OCI-LY3 (cell line): ENCODE data around the gene FOS.

Source experiments
- H2AFZ ChIP-seq: fragments of 200-600, 300-600 bp; shearing (Covaris generic); 2 replicates; pipeline ENCODE4 v1.6.0; 2014; ENCODE audit warnings: antibody characterized with exemption, low read depth, low read length
- H3K27ac ChIP-seq: fragments of 200-600, 300-600 bp; sonication (generic); 2 replicates; pipeline ENCODE4 v1.5.1; 2014; ENCODE audit warnings: mild to moderate bottlenecking, low read length, moderate library complexity, mixed read lengths
- H3K27me3 ChIP-seq: fragments of 200-600, 300-600 bp; sonication (generic); 2 replicates; pipeline ENCODE4 v1.6.1; 2014; ENCODE audit warnings: low read depth, low read length, mixed read lengths
- H3K36me3 ChIP-seq: fragments of 200-600, 300-600 bp; sonication (generic); replicated peaks from 2 replicates; pipeline ENCODE3; 2014; ENCODE audit warnings: low read depth, low read length, mixed read lengths
- H3K4me1 ChIP-seq: fragments of 300-600, 200-600 bp; sonication (generic); 2 replicates; pipeline ENCODE4 v1.6.1; 2014; ENCODE audit warnings: low read length, mixed read lengths
- H3K4me2 ChIP-seq: fragments of 200-600, 300-600 bp; sonication (generic); 2 replicates; pipeline ENCODE4 v1.6.1; 2014; ENCODE audit warnings: low read length, mixed read lengths
- H3K4me3 ChIP-seq: fragments of 300-600, 200-600 bp; sonication (generic); 2 replicates; pipeline ENCODE4 v1.5.1; 2014; ENCODE audit warnings: antibody characterized with exemption, mild to moderate bottlenecking, low read length, moderate library complexity
- H3K79me2 ChIP-seq: fragments of 300-600, 200-600 bp; shearing (Covaris generic); 2 replicates; pipeline ENCODE4 v1.6.1; 2014; ENCODE audit warnings: mild to moderate bottlenecking, low read length, mixed read lengths
- H3K9ac ChIP-seq: fragments of 300-600, 200-600 bp; shearing (Covaris generic); 2 replicates; pipeline ENCODE4 v1.6.0; 2014; ENCODE audit warnings: mild to moderate bottlenecking, low read length, moderate library complexity
- H3K9me3 ChIP-seq: fragments of 200-600, 300-600 bp; shearing (Covaris generic); 2 replicates; pipeline ENCODE4 v1.6.1; 2014; ENCODE audit warnings: low read length, mixed read lengths; ENCODE audit not compliant: insufficient read depth
- H4K20me1 ChIP-seq: fragments of 200-600, 300-600 bp; sonication (generic); 2 replicates; pipeline ENCODE4 v1.6.1; 2016; ENCODE audit warnings: low read length, mixed read lengths; ENCODE audit not compliant: insufficient read depth
- EZH2phosphoT487 ChIP-seq: fragments of 200-600 bp; shearing (Covaris generic); IDR thresholded peaks from 2 replicates; pipeline ENCODE4 v1.6.1; 2018; ENCODE audit warnings: antibody characterized with exemption, mixed run types, low read depth
- TF ChIP-seq, protein P1 (sequence below): fragments of 200-600, 300-600 bp; sonication (generic); IDR thresholded peaks from 2 replicates; pipeline ENCODE4 v1.5.1; 2014; ENCODE audit warnings: antibody characterized with exemption, low read length, low read depth

Gene FOS

DNA sequence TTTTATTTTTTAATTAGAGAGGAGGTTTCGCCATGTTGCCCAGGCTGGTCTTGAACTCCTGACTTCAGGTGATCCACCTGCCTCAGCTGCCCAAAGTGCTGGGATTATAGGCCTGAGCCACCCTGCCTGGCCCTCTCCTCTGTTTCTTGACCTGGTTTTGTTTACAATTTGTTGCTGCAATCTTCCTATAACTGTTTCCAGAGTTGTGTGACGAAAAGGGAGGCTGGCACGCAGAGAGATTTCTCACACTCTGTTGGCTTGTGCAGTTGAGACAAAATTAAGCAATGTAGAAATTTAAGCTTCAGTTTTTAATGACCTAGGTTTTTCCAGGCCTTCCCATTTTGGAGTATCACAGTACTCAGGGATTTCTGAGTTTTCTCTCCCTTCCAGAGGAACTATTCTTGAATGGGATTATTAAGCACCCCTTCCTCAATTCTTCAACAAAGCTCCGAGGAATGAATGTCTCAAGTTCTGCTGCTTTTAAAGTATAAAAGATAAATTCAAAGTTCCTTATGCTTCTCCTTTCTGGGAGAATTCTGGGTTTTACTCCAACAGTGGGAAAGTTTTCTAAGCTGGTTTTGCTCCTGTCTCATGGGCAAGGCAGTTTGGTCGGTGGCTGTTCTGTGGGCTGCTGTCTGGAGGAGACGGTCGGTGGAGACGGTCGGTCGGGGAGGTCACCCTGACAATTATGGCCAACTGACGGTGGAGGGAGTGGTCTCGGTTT lies 20.4 kb upstream of the FOS start:
- H3K9me3 ChIP-seq, result no peaks in the 10 kb centered on the region
- H3K36me3 ChIP-seq, result no peaks in the 10 kb centered on the region
- H3K27ac ChIP-seq, result no peak overlapping the region
- peak overlapping the region; percentile 44 for H3K9ac ChIP-seq
- peaks cover 16% of the 10 kb centered on the region for H3K27me3 ChIP-seq
- peak overlapping the region; percentile 53 for H2AFZ ChIP-seq
- H3K79me2 ChIP-seq, result no peaks in the 10 kb centered on the region
- H4K20me1 ChIP-seq, result no peaks in the 10 kb centered on the region
- TF ChIP-seq, protein P1, sequence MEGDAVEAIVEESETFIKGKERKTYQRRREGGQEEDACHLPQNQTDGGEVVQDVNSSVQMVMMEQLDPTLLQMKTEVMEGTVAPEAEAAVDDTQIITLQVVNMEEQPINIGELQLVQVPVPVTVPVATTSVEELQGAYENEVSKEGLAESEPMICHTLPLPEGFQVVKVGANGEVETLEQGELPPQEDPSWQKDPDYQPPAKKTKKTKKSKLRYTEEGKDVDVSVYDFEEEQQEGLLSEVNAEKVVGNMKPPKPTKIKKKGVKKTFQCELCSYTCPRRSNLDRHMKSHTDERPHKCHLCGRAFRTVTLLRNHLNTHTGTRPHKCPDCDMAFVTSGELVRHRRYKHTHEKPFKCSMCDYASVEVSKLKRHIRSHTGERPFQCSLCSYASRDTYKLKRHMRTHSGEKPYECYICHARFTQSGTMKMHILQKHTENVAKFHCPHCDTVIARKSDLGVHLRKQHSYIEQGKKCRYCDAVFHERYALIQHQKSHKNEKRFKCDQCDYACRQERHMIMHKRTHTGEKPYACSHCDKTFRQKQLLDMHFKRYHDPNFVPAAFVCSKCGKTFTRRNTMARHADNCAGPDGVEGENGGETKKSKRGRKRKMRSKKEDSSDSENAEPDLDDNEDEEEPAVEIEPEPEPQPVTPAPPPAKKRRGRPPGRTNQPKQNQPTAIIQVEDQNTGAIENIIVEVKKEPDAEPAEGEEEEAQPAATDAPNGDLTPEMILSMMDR, result no peak
- no peak for TF ChIP-seq EZH2phosphoT487
- peak overlapping the region; percentile 88 for H3K4me2 ChIP-seq
- H3K4me1 ChIP-seq, result peaks cover 17% of the 10 kb centered on the region
- peak overlapping the region; percentile 80 for H3K4me3 ChIP-seq

DNA sequence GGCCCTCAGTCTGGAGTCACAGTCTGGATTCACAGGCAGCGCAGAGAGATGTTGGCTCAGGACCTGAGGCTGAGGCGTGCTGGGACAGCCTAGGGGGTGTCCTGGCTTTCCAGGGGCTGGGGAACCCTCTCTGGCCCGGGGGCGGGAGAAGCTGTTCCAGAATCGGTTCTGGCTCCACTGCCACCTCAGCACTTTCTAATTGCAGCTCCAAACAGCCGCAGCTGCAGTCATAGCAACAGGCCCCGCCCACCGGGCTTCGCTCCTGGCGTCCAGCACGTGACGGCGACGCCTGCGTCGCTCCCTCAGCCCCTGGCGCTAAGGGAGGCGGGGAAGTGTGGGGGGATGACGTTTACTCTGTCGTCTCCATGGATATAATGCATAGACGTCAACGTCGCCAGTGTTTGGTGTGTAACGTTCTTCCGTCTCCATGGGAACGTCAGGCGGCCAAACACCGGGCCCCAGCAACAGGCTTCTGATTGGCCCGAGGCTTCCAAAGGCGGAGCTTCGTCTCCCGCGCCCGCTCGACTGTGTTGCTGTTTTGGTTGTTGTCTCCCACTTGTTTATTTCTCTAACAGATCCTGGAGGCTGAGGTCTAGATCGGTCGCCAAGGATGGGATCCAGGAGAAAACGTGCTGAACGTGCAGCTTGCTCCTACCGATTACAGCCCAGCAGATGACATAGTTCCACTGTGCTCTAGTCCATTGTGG lies 19.7 kb upstream of the FOS start:
- H2AFZ ChIP-seq, result peak overlapping the region; percentile 97
- peak overlapping the region; percentile 80 for H3K4me3 ChIP-seq
- H3K9ac ChIP-seq, result peak overlapping the region; percentile 65
- TF ChIP-seq, protein P1, result no peak
- no peak for TF ChIP-seq EZH2phosphoT487
- no peaks in the 10 kb centered on the region for H3K79me2 ChIP-seq
- H4K20me1 ChIP-seq, result no peaks in the 10 kb centered on the region
- peaks cover 16% of the 10 kb centered on the region for H3K27me3 ChIP-seq
- no peak overlapping the region for H3K27ac ChIP-seq
- H3K4me2 ChIP-seq, result peak overlapping the region; percentile 88
- no peaks in the 10 kb centered on the region for H3K9me3 ChIP-seq
- H3K36me3 ChIP-seq, result no peaks in the 10 kb centered on the region
- peaks cover 17% of the 10 kb centered on the region for H3K4me1 ChIP-seq

DNA sequence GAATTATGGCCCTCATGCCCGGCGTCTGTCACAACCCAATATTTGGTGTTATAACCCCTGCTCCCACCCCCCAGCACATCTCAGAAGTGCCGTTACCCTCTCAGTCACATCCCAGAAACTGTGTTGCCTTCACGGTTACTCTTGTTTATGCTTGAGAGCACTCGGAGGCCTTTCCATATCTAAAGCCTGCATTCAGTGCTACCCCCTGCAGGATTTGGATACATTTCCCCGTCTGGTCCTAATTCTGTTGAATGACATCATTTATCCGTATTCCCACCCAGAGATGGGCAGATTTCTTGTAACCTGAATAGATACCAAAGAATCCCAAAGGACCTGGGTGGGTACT lies 19.1 kb upstream of the FOS start:
- H3K36me3 ChIP-seq, result no peaks in the 10 kb centered on the region
- no peaks in the 10 kb centered on the region for H3K9me3 ChIP-seq
- peaks cover 15% of the 10 kb centered on the region for H3K27me3 ChIP-seq
- H2AFZ ChIP-seq, result peak overlapping the region; percentile 97
- peaks cover 17% of the 10 kb centered on the region for H3K4me1 ChIP-seq
- H4K20me1 ChIP-seq, result no peaks in the 10 kb centered on the region
- H3K4me3 ChIP-seq, result peak overlapping the region; percentile 80
- no peak for TF ChIP-seq EZH2phosphoT487
- TF ChIP-seq, protein P1, result peak; percentile 25; the same call in 1 of the 2 replicates
- no peaks in the 10 kb centered on the region for H3K79me2 ChIP-seq
- H3K9ac ChIP-seq, result peak overlapping the region; percentile 65
- H3K27ac ChIP-seq, result no peak overlapping the region
- H3K4me2 ChIP-seq, result peak overlapping the region; percentile 88

DNA sequence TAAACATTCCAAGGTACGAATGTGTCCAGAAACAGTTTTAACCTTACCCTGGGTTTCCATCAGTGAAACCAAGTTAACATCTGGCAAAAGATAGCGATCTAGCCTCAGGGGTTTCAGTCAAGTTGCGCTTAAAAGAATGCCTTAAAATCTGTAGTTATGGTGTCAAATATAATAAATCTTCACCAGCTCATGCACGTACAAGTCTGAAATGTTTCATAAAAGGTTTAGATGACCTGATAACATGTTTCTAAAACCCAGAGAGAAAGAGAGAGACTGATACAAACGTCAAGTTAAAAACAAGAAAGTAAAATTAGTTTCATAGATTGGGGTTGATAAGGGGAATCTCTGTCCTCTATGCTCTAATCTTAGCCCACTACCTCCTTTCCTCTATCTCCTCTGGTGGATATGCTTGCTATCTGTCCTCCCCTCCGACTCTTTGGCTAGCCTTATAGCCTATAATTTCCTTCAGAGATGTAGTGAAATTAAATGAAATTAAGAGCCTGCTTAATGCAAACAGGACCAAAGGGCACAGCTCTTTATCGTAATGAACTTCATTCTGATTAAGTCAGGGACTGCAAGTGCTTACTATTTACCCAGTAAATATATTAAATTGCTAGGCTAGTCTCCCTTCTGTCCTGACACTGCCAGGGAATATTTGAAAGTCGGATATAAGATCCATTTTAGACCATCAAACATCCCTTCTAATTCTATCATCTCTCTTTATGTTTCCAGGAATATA lies 18.4 kb upstream of the FOS start:
- Histone ChIP-seq H3K4me1 (peaks cover 17% of the 10 kb centered on the region), H3K27ac (no peak overlapping the region), H3K4me3 (peak overlapping the region; percentile 80), H2AFZ (peak overlapping the region; percentile 97; the same call in 1 of the 2 replicates), H3K9me3 (no peaks in the 10 kb centered on the region), H4K20me1 (no peaks in the 10 kb centered on the region), H3K36me3 (no peaks in the 10 kb centered on the region), H3K4me2 (peak overlapping the region; percentile 88), H3K27me3 (peaks cover 9% of the 10 kb centered on the region), H3K9ac (no peak overlapping the region), H3K79me2 (no peaks in the 10 kb centered on the region)
- no peak for TF ChIP-seq EZH2phosphoT487
- TF ChIP-seq, protein P1, result no peak
